Activated naive CD4-positive, alpha-beta T cell treated with anti-CD3 and anti-CD28 coated beads, Interleukin-2, amount 50 U/mL, for 24 hours (primary cell): Measurements from ENCODE around the gene GRK5.

Source experiments
- H3K27ac Mint-ChIP-seq: one replicate; pipeline ENCODE4 v1.8.0; 2021; ENCODE audit warnings: mild to moderate bottlenecking, mixed read lengths
- H3K27me3 Mint-ChIP-seq: one replicate; pipeline ENCODE4 v1.8.0; 2021; ENCODE audit warnings: mixed read lengths
- H3K36me3 Mint-ChIP-seq: one replicate; pipeline ENCODE4 v1.8.0; 2021; ENCODE audit warnings: mixed read lengths
- H3K4me1 Mint-ChIP-seq: one replicate; pipeline ENCODE4 v1.8.0; 2021; ENCODE audit warnings: mixed read lengths
- H3K4me3 Mint-ChIP-seq: one replicate; pipeline ENCODE4 v1.8.0; 2021; ENCODE audit warnings: mild to moderate bottlenecking, mixed read lengths
- H3K9me3 Mint-ChIP-seq: one replicate; pipeline ENCODE4 v1.8.0; 2021; ENCODE audit warnings: mixed read lengths

GRK5 gene

DNA sequence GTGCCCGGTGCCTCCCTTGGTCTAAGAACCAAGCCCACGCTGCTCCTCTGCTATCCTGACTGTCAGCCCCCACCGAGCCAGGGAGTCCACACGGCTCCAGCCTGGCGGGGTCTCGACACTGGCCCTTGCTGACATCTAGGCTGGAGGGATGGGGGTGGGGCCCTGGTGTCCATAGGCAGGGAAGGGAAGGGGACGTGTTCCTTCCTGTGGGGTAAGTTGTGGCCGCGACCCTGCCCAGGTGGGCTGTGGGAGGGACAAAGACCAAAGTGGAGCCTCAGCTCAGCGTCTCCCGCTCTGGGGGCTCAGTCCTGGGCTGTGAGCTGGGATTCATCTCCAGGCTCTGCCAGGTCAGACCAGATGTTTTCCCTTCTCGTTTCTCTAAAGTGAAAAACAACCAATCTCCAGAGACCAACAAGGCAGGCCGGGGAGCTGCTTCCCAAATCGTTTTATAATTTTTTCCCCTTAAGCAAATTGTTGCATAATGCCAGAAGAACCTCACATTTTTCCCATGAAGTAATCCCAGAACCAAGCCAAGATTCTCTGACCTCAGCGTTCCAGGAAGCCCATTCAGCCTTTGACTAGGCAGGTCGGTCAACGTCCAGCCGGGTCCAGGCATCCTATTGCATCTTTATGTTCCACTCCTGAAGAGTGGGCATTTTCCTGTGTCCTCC, 233.9 kb downstream of the GRK5 start:
- peaks cover 2% of the 10 kb centered on the region for H3K36me3 Mint-ChIP-seq
- peaks cover 20% of the 10 kb centered on the region for H3K4me1 Mint-ChIP-seq
- no peaks in the 10 kb centered on the region for H3K27me3 Mint-ChIP-seq
- no peaks in the 10 kb centered on the region for H3K9me3 Mint-ChIP-seq
- H3K4me3 Mint-ChIP-seq, result no peak overlapping the region
- peak overlapping the region; percentile 55 for H3K27ac Mint-ChIP-seq

DNA sequence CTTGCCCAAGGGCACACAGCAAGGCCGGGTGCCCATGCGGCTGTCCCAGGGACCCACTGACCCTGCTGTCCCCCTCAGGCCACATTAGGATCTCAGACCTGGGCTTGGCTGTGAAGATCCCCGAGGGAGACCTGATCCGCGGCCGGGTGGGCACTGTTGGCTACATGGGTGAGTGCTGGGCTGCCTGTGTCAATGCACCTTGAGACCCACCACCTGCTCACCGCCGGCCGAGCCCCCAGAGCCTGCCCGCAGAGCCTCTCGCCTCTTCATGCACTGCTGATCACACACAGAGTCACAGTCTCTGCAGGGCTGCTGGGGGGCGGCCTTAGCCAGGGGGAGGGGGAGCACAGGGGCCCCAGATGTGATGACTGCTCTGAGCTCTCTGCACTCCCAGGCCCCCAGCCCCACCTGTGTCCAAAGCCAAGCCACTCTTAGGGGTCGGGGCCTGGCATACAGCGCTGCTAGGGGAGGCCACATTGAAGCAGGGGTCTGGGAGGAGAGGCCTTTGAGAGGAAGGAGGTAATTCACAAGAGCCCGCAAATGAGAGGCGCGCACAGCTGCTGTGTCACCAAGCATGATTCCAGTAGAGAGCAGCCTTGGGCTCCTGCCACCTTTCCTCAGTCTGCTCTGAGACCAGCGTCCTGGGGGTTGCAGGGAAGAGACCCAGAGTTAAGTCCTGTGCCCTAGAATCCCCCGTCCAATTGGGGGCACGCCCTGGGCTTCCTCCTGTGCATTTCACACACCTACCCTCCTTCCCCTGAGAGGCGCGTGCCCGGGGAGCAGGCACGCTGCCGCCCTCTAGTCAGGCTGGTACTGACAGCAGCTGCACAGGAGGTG, 234.8 kb downstream of the GRK5 start:
- Mint-ChIP-seq H3K4me3 (no peak overlapping the region), H3K36me3 (peaks cover 2% of the 10 kb centered on the region), H3K9me3 (no peaks in the 10 kb centered on the region), H3K4me1 (peaks cover 20% of the 10 kb centered on the region), H3K27me3 (no peaks in the 10 kb centered on the region), H3K27ac (no peak overlapping the region)

GRCh38 chr10:119442758-119443060, 235.3 kb downstream of the GRK5 start:
- peaks cover 2% of the 10 kb centered on the region for H3K36me3 Mint-ChIP-seq
- H3K4me3 Mint-ChIP-seq, result no peak overlapping the region
- no peaks in the 10 kb centered on the region for H3K9me3 Mint-ChIP-seq

GRCh38 chr10:119443441-119443840, 236.1 kb downstream of the GRK5 start:
- H3K9me3 Mint-ChIP-seq, result no peaks in the 10 kb centered on the region
- H3K4me1 Mint-ChIP-seq, result peaks cover 20% of the 10 kb centered on the region
- H3K27me3 Mint-ChIP-seq, result no peaks in the 10 kb centered on the region
- peaks cover 2% of the 10 kb centered on the region for H3K36me3 Mint-ChIP-seq
- H3K4me3 Mint-ChIP-seq, result no peak overlapping the region
- no peak overlapping the region for H3K27ac Mint-ChIP-seq

More at GRCh38 chr10:119442758-119443060, 235.3 kb downstream of the GRK5 start:
- no peaks in the 10 kb centered on the region for H3K27me3 Mint-ChIP-seq
- peaks cover 20% of the 10 kb centered on the region for H3K4me1 Mint-ChIP-seq
- H3K27ac Mint-ChIP-seq, result no peak overlapping the region

DNA sequence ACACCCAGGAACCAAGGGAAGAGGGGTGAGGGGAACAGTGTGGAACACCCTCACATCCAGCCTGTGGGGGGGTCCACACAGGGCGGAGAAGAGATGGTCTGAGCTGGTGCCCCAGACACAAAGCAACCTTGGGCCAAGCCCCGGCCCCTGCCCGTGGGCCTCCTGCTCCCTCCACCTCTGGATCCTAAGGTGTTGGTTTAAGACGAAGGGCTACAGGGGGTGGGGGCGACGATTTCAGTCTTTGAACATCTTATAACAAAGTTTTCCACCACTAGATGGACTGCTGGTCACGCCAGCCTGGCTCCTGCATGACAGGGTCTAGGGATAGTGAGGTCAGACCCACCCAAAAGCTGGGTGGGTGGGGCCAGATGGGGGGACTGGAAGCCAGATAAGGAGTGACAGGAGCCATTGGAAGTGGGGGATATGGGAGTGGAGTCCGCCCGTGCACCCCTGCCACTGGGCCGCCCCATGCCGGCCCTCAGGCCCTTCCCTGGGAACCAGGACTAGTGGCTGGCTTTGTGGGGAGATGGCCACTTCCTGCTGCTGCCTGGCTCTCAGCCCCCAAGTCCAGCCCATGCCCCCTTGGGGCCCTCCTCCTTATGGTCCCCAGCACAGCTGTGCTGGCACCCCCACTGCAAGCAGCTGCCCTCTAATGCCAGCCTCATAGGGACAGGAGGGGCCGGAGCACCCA, 236.7 kb downstream of the GRK5 start:
- Mint-ChIP-seq H3K4me1 (peaks cover 20% of the 10 kb centered on the region), H3K27me3 (no peaks in the 10 kb centered on the region), H3K36me3 (peaks cover 2% of the 10 kb centered on the region), H3K4me3 (no peak overlapping the region), H3K9me3 (no peaks in the 10 kb centered on the region), H3K27ac (no peak overlapping the region)

- peaks cover 20% of the 10 kb centered on the region for H3K4me1 Mint-ChIP-seq
- H3K9me3 Mint-ChIP-seq, result no peaks in the 10 kb centered on the region
- no peak overlapping the region for H3K27ac Mint-ChIP-seq
- no peaks in the 10 kb centered on the region for H3K27me3 Mint-ChIP-seq
- H3K4me3 Mint-ChIP-seq, result no peak overlapping the region
- H3K36me3 Mint-ChIP-seq, result peaks cover 2% of the 10 kb centered on the region
These were observed 237.5 kb downstream of the GRK5 start for GRCh38 chr10:119444866-119445265.

- no peaks in the 10 kb centered on the region for H3K27me3 Mint-ChIP-seq
- H3K4me1 Mint-ChIP-seq, result peaks cover 20% of the 10 kb centered on the region
- no peak overlapping the region for H3K27ac Mint-ChIP-seq
- no peaks in the 10 kb centered on the region for H3K9me3 Mint-ChIP-seq
- H3K4me3 Mint-ChIP-seq, result no peak overlapping the region
- H3K36me3 Mint-ChIP-seq, result peaks cover 2% of the 10 kb centered on the region
These were observed 238.1 kb downstream of the GRK5 start for GRCh38 chr10:119445311-119445934.

- Mint-ChIP-seq H3K36me3 (peaks cover 2% of the 10 kb centered on the region), H3K4me1 (peaks cover 20% of the 10 kb centered on the region), H3K9me3 (no peaks in the 10 kb centered on the region), H3K27ac (no peak overlapping the region), H3K4me3 (no peak overlapping the region), H3K27me3 (no peaks in the 10 kb centered on the region)
These were observed 238.6 kb downstream of the GRK5 start for GRCh38 chr10:119445935-119446317.

- Mint-ChIP-seq H3K27ac (no peak overlapping the region), H3K9me3 (no peaks in the 10 kb centered on the region), H3K27me3 (no peaks in the 10 kb centered on the region), H3K4me1 (peaks cover 20% of the 10 kb centered on the region), H3K36me3 (peaks cover 2% of the 10 kb centered on the region), H3K4me3 (no peak overlapping the region)
These were observed 239.3 kb downstream of the GRK5 start for GRCh38 chr10:119446441-119447277.

GRCh38 chr10:119447421-119447820, 240.1 kb downstream of the GRK5 start:
- Mint-ChIP-seq H3K27me3 (no peaks in the 10 kb centered on the region), H3K9me3 (no peaks in the 10 kb centered on the region), H3K27ac (no peak overlapping the region), H3K36me3 (peaks cover 2% of the 10 kb centered on the region), H3K4me3 (no peak overlapping the region), H3K4me1 (peaks cover 20% of the 10 kb centered on the region)

DNA sequence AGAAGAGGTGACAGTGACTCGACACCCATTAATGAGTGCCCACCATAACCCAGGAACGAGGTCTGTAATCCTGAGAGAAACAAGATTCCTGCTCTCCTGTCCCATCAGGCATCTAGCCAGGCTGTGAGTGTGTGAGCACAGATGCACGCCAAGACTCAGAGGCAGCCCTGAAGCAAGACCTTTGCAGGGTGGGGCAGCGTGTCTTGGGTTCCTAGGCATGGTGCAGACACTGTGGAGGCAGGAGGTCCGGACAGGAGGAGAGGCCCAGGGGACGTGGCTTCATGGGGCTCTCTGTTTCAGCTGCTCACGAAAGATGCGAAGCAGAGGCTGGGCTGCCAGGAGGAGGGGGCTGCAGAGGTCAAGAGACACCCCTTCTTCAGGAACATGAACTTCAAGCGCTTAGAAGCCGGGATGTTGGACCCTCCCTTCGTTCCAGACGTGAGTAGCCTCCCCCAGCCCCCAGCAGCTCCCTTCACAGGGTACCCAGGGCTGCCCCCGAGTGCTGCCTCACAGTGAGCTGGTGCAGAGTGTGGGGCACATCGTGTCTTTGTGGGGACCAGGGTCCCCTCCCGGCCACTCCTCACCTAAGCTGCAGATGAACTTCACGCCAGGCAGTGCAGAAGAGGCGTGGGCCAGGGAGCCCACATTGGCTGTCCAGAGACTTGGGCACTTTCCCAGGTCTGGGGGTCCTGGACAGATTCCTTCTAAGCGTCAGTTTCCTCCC, 240.6 kb downstream of the GRK5 start:
- no peaks in the 10 kb centered on the region for H3K9me3 Mint-ChIP-seq
- no peak overlapping the region for H3K27ac Mint-ChIP-seq
- peaks cover 2% of the 10 kb centered on the region for H3K36me3 Mint-ChIP-seq
- H3K4me3 Mint-ChIP-seq, result no peak overlapping the region
- H3K4me1 Mint-ChIP-seq, result peaks cover 15% of the 10 kb centered on the region
- H3K27me3 Mint-ChIP-seq, result no peaks in the 10 kb centered on the region

DNA sequence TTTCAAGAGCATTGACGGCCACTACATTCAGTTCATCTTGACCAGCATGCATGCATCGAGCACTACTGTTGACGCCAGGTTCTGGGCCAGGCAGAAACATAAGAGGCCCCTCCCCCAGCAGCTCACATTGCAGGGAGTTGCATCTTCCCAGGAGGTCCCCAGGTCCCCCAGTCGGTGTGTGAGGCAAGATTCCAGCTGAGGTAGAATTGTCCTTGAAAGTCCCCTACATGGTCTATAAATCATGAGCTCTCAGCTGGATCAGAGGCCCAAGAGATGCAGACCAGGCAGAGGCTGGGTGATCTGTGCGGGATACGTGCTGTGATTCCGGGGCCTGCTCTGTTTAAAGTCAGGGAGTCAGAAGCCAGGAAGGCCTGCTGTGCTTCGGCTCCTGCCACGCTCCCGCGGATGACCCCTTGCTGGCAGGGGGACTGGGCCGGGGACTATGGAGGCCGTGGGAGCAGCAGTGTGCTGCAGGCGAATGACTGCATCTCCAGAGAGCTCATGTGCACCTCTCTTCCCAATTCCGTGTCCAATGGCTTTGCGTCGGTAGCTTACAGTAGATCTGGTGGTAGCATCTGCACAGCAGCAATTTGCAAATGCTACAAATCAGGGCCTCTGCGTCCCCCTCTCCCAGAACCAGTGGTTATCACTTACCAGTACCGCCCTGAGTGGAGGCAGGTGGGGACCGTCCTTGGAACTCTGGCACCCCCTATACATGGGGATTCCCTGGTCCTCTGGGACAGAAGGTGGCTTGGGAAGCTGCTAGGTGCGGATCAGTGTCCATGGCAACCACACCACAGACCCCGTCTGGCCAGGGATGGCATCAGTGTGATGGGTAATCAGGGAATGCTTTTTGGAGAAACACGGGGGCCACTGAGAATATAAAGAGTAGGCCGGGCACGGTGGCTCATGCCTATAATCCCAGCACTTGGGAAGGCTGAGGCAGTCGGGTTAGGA, 241.5 kb downstream of the GRK5 start:
- Mint-ChIP-seq H3K9me3 (no peaks in the 10 kb centered on the region), H3K27ac (no peak overlapping the region), H3K27me3 (no peaks in the 10 kb centered on the region), H3K4me3 (no peak overlapping the region), H3K36me3 (peaks cover under 1% of the 10 kb centered on the region), H3K4me1 (peaks cover 13% of the 10 kb centered on the region)

- peaks cover 12% of the 10 kb centered on the region for H3K4me1 Mint-ChIP-seq
- H3K36me3 Mint-ChIP-seq, result peaks cover 2% of the 10 kb centered on the region
- no peaks in the 10 kb centered on the region for H3K9me3 Mint-ChIP-seq
- H3K4me3 Mint-ChIP-seq, result no peak overlapping the region
- H3K27ac Mint-ChIP-seq, result peak overlapping the region; percentile 38
- no peaks in the 10 kb centered on the region for H3K27me3 Mint-ChIP-seq
These were observed 242.5 kb downstream of the GRK5 start for GRCh38 chr10:119449760-119450461.
